Stimulated activated CD8-positive, alpha-beta memory T cell treated with anti-CD3 and anti-CD28 coated beads, Interleukin-15, amount 100 ng/mL, for 24 hours (primary cell): ENCODE data around the gene ILRUN.
"Not testable (repeated sequence)": the region's sequence is repeated elsewhere in the genome, so short reads cannot be mapped to it uniquely, and the experiment has no call there.

ENCODE experiments used
- DNase-seq: peaks from one replicate; pipeline ENCODE4 v3.0.0-alpha.2; 2020; ENCODE audit warnings: low read depth

The ILRUN gene

GRCh38 chr6:34664256-34664971 is 32.2 kb downstream of the ILRUN start:
- no peak for DNase-seq

- DNase-seq, result no peak
Observed at GRCh38 chr6:34663831-34664255, 32.7 kb downstream of the ILRUN start.

DNA sequence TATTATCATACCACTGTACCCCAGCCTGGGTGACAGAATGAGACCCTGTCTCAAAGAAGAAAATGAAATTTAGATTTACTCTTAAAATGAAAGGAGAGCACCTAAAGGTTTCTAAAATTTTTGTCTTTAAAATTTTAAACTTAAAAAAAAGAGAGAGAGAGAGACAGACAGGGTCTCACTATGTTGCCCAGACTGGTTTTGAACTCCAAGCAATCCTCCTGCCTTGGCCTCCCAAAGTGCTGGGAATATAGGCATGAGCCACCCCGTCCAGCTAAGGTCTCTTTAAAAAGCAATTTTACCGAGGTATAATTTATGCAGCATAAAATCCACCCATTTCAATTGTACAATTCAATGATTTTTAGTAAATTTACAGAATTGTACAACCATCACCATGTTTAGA is 33.2 kb downstream of the ILRUN start:
- no peak for DNase-seq

DNA sequence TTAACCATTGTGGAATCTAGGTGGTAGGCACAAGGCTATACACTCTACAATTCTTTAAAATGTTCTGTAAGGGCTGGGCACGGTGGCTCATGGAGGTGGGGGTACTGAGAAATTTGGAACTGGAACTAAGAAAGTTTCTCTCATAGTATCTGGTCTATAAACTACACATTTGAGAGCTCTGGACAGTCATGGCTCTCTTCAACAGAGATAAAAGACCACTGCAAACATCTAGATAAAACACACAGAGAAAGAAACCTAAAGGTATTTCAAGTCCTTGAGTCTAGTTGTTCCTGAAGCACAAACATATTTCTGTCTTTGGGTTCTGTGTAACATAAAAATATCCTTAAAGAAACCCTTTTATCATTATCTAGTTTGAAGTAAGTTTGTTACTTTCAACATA is 35.2 kb downstream of the ILRUN start:
- no peak for DNase-seq

- no peak for DNase-seq
Observed at GRCh38 chr6:34658605-34659265, 37.8 kb downstream of the ILRUN start.

DNA sequence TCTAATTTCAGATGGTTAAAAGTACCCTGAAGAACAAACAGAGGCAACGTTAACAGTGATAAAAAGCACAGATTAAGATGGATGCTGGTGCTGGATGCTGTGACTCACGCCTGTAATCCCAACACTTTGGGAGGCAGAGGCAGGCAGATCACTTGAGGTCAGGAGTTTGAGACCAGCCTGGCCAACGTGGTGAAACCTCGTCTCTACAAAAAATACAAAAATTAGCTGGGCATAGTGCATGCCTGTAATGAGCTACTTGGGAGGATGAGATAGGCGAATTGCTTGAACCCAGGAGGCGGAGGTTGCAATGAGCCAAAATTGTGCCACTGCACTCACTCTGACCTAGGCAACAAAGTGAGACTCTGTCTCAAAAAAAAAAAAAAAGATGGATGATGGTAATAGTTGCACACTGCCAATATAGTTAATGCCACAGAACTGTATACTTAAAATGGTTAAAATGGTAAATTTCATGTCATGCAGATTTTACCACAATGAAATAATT is 38.5 kb downstream of the ILRUN start:
- DNase-seq, result not testable (repeated sequence)

- no peak for DNase-seq
Observed at GRCh38 chr6:34657307-34657978, 39.1 kb downstream of the ILRUN start.

DNA sequence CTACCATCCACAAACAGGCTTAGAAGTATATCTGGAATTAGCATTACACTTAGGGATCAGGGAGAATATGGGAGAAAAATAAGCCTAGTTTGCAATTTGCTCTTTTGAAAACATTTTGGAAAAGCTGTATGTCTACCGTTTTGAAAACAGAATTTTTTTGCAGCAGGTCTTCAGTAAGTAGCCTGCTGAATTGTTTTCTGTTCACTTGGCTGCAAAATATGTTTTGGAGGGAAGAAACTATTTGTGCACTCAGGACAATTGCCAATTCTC is 39.6 kb downstream of the ILRUN start:
- DNase-seq, result no peak

GRCh38 chr6:34656378-34657036 is 40.1 kb downstream of the ILRUN start:
- no peak for DNase-seq

DNA sequence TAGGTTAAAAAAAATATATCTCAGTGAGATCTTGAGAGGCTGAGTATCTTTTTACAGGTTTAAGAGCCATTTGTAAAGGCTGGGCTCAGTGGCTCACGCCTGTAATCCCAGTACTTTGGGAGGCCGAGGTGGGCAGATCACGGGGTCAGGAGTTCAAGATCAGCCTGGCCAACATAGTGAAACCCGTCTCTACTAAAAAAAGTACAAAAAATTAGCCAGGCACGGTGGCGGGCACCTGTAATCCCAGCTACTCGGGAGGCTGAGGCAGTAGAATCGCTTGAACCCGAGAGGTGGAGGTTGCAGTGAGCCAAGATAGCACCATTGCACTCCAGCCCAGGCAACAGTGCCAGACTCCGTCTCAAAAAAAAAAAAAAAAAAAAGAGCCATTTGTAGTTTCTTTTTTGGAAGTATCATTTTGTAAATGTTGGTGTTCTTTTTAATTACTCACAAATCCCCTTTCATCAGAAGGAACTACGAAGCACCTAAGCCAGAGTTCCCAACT is 40.6 kb downstream of the ILRUN start:
- not testable (repeated sequence) for DNase-seq

DNA sequence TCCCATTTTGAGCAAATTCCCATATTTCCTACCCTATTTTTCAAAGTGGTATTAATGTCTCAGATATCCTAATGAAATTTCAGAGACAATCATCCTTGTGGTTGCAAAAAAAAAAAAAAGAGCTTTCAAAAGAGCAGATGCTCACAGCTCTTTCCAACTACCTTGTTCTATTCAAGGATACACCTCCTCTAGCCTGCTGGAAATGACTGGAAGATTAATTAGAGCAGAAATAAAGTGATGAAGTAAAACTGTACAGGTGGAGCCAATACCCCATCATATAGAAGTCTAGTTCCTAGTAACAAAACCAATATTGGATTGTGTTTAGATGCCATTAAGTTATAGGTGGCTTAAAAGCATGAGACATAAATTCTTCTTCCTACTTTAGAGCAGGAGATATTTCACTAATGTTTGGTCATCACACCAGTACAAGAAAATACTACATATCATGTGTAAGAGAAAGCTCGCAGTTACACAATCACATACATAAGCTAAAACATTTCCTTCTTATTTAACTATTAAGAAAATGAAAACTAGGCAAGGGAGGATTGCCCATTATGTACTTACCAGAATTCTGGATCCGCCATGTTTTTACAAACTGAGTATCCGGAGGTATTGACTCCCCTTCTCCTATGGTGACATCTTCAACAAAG is 42.4 kb downstream of the ILRUN start:
- DNase-seq, result no peak

DNA sequence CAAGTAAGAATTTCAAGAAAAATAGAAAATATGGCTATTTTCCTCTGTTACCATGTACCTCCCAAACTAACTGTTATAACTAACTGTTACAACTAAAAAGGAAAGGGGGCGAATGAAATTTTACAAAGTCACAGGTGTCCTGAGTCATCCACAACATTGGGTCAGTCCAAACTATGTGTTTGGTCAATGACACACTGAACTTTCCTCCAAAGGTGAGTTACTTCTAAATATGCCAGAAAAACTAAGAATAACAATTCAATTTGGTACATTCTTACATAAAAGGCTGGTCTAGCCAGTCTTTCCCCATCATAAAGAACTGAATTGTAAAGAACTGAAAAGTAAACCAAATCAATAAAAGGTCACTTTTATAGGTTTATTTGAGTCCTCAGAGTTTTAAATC is 44.3 kb downstream of the ILRUN start:
- DNase-seq, result no peak

GRCh38 chr6:34650823-34651222 is 45.7 kb downstream of the ILRUN start:
- no peak for DNase-seq

DNA sequence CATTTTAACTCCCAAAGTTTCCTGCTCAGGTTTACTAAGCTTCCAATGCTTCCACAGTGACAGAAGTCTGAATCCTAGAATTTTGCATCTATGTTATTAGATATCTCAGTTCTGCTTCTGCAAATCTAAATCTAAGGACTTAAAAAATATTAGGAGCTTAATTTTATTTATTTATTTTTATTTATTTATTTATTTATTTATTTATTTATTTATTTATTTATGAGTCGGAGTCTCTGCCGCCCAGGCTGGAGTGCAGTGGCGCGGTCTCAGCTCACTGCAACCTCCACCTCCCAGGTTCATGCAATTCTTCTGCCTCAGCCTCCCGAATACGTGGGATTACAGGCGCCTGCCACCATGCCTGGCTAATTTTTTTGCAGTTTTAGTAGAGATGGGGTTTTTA is 46.3 kb downstream of the ILRUN start:
- DNase-seq, result not testable (repeated sequence)

- no peak for DNase-seq
Observed at GRCh38 chr6:34648806-34649205, 47.8 kb downstream of the ILRUN start.
